Activated naive CD8-positive, alpha-beta T cell treated with anti-CD3 and anti-CD28 coated beads, Interleukin-2, amount 50 U/mL, for 24 hours (primary cell): ENCODE data around the gene ERVFRD-1.

Experiments
- ATAC-seq: fragments of 150-1000 bp; cut with Tn5 transposase; one replicate; pipeline ENCODE4 v1.10.0; 2021
- DNase-seq: peaks from one replicate; pipeline ENCODE4 v3.0.0; 2021
- H3K27ac Mint-ChIP-seq: one replicate; pipeline ENCODE4 v1.8.0; 2021; ENCODE audit warnings: mild to moderate bottlenecking, mixed read lengths
- H3K27me3 Mint-ChIP-seq: one replicate; pipeline ENCODE4 v1.8.0; 2021; ENCODE audit warnings: mixed read lengths
- H3K36me3 Mint-ChIP-seq: one replicate; pipeline ENCODE4 v1.8.0; 2021; ENCODE audit warnings: low read depth, mixed read lengths
- H3K4me1 Mint-ChIP-seq: one replicate; pipeline ENCODE4 v1.8.0; 2021; ENCODE audit warnings: mixed read lengths
- H3K4me3 Mint-ChIP-seq: one replicate; pipeline ENCODE4 v1.8.0; 2021; ENCODE audit warnings: mild to moderate bottlenecking, moderate library complexity, mixed read lengths
- H3K9me3 Mint-ChIP-seq: one replicate; pipeline ENCODE4 v1.8.0; 2021; ENCODE audit warnings: mixed read lengths

ERVFRD-1 gene

DNA sequence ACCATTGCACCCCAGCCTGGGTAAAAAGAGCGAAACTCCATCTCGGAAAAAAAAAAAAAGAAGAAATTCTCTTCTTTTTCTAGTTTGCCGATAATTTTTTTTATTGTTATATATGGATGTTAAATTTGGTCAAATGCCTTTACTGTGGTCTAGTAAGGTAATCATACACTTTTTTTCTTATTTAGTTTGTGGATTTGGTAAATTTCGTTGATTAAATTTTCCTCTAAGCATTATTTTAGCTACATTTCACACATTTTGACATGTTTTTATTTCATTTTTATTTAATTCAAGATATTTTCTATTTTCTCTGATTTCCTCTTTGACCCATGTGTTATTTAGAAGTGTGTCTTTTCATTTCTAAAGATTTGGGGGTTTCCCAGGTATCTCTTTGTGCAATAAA, 49.4 kb downstream of the ERVFRD-1 start:
- no peak for ATAC-seq
- Mint-ChIP-seq H3K4me1 (no peaks in the 10 kb centered on the region), H3K9me3 (no peaks in the 10 kb centered on the region), H3K36me3 (no peaks in the 10 kb centered on the region), H3K27me3 (peaks cover 4% of the 10 kb centered on the region), H3K4me3 (no peak overlapping the region), H3K27ac (no peak overlapping the region)
- no peak for DNase-seq

DNA sequence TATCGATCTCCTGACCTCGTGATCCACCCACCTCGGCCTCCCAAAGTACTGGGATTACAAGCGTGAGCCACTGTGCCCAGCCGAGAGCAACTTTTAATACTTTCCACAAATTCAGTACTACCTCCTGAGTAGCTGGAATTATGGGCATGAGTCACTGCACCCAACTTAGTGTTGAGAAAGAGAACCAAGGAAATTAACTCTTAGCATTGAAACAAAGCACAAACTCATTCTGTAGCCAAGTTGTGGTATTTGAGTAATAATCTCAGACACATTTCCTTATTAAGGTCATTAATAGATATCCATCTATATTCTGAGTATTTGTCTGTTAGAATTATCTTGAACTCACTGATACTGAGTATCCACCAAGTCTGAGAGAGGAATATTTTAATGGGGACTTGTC, 53.1 kb downstream of the ERVFRD-1 start:
- no peak for ATAC-seq
- no peaks in the 10 kb centered on the region for H3K9me3 Mint-ChIP-seq
- H3K4me1 Mint-ChIP-seq = no peaks in the 10 kb centered on the region

DNA sequence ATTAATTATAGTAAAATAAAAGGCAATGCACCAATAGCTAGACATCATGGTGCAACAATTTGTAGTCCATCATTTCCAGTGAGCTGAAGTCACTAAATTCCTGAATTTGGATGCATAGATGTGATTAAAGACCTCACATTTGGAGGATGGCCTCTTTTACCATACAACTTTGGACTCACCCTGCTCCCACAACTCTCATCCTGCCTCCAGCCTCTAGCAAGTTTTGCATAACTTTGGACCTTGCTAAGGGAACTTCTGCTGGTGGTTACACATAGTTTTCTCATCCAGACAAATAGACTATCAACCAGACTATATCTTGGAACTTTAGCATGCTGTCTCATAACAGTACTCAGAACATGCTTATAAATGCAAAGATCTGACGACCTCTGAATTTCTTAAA, 54.7 kb downstream of the ERVFRD-1 start:
- ATAC-seq = no peak
- H3K27me3 Mint-ChIP-seq = peaks cover 9% of the 10 kb centered on the region
- DNase-seq = no peak
- H3K4me3 Mint-ChIP-seq = no peak overlapping the region
- H3K36me3 Mint-ChIP-seq = no peaks in the 10 kb centered on the region
- no peaks in the 10 kb centered on the region for H3K9me3 Mint-ChIP-seq
- no peaks in the 10 kb centered on the region for H3K4me1 Mint-ChIP-seq
- H3K27ac Mint-ChIP-seq = no peak overlapping the region

More for the DNA sequence above, 53.1 kb downstream of the ERVFRD-1 start:
- Mint-ChIP-seq H3K4me3 (no peak overlapping the region), H3K36me3 (no peaks in the 10 kb centered on the region), H3K27ac (no peak overlapping the region), H3K27me3 (peaks cover 4% of the 10 kb centered on the region)
- no peak for DNase-seq

- Mint-ChIP-seq H3K27me3 (peaks cover 20% of the 10 kb centered on the region), H3K9me3 (no peaks in the 10 kb centered on the region), H3K36me3 (no peaks in the 10 kb centered on the region), H3K27ac (no peak overlapping the region), H3K4me1 (no peaks in the 10 kb centered on the region), H3K4me3 (no peak overlapping the region)
- DNase-seq (no peak), ATAC-seq (no peak)
These were observed 56.3 kb downstream of the ERVFRD-1 start for GRCh38 chr6:11055127-11055627.

DNA sequence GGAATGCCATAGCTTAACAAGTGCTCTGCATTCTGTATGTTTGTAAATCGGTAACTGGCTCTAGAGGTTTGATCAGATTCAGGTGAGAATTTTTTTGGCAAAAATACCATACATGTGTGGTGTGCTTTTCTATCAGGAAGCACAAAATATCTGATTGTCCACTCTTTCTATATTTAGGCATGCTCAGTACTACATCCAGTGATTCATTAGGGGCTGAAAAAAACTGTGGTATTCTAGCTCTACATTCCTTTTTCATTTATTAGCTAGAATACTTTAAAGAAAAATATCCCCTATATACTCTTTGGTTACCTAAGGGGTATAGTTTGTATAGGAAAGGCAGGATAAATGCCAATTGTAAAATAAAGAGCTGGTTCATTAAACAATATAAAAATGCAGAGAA, 56.8 kb downstream of the ERVFRD-1 start:
- H3K36me3 Mint-ChIP-seq = no peaks in the 10 kb centered on the region
- H3K4me1 Mint-ChIP-seq = no peaks in the 10 kb centered on the region
- DNase-seq (no peak), ATAC-seq (no peak)
- no peaks in the 10 kb centered on the region for H3K9me3 Mint-ChIP-seq
- H3K27ac Mint-ChIP-seq = no peak overlapping the region
- H3K27me3 Mint-ChIP-seq = peaks cover 24% of the 10 kb centered on the region
- H3K4me3 Mint-ChIP-seq = no peak overlapping the region

- ATAC-seq (no peak), DNase-seq (no peak)
- Mint-ChIP-seq H3K27ac (no peak overlapping the region), H3K27me3 (peaks cover 35% of the 10 kb centered on the region), H3K4me3 (no peak overlapping the region), H3K4me1 (no peaks in the 10 kb centered on the region), H3K36me3 (no peaks in the 10 kb centered on the region), H3K9me3 (no peaks in the 10 kb centered on the region)
These were observed 58.2 kb downstream of the ERVFRD-1 start for GRCh38 chr6:11053307-11053706.
